ENCODE data around the gene LEPR.

DNA sequence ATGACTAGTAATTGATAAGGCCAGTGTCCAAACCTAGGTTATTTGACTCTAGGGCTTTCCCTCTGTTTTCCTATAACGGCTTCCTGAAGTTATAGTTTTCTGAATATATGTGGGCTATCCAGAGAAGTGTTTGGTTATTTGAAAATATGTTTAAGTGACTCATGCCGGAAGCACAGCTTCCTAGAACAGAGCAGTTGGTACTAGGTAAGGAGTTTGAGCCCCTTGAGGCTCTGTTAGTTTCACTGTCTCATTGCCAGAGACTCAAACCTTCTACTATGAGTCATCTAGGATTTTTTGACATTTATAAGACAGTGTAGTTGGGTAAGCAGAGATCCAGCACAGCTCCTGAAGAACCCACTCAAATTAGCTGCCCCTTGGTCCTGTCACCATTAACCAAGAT is 27.1 kb upstream of the LEPR start:
- TF ChIP-seq, protein P1, sequence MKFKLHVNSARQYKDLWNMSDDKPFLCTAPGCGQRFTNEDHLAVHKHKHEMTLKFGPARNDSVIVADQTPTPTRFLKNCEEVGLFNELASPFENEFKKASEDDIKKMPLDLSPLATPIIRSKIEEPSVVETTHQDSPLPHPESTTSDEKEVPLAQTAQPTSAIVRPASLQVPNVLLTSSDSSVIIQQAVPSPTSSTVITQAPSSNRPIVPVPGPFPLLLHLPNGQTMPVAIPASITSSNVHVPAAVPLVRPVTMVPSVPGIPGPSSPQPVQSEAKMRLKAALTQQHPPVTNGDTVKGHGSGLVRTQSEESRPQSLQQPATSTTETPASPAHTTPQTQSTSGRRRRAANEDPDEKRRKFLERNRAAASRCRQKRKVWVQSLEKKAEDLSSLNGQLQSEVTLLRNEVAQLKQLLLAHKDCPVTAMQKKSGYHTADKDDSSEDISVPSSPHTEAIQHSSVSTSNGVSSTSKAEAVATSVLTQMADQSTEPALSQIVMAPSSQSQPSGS (CRISPR knock-in tag; IDR thresholded peaks at IDR 0.05; ENCODE audit: borderline replicate concordance, low read depth): no peak
- TF ChIP-seq CBFB (CRISPR knock-in tag; IDR thresholded peaks at IDR 0.05; ENCODE audit: low read depth) (no peak), ETV6 (CRISPR knock-in tag; IDR thresholded peaks at IDR 0.05) (no peak), ATF1 (CRISPR knock-in tag; IDR thresholded peaks at IDR 0.05) (no peak), NR2C2 (CRISPR knock-in tag; IDR thresholded peaks at IDR 0.05) (no peak)
- TF ChIP-seq, protein P2, sequence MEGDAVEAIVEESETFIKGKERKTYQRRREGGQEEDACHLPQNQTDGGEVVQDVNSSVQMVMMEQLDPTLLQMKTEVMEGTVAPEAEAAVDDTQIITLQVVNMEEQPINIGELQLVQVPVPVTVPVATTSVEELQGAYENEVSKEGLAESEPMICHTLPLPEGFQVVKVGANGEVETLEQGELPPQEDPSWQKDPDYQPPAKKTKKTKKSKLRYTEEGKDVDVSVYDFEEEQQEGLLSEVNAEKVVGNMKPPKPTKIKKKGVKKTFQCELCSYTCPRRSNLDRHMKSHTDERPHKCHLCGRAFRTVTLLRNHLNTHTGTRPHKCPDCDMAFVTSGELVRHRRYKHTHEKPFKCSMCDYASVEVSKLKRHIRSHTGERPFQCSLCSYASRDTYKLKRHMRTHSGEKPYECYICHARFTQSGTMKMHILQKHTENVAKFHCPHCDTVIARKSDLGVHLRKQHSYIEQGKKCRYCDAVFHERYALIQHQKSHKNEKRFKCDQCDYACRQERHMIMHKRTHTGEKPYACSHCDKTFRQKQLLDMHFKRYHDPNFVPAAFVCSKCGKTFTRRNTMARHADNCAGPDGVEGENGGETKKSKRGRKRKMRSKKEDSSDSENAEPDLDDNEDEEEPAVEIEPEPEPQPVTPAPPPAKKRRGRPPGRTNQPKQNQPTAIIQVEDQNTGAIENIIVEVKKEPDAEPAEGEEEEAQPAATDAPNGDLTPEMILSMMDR (IDR thresholded peaks at IDR 0.05): no peak
- TF ChIP-seq, protein P3, sequence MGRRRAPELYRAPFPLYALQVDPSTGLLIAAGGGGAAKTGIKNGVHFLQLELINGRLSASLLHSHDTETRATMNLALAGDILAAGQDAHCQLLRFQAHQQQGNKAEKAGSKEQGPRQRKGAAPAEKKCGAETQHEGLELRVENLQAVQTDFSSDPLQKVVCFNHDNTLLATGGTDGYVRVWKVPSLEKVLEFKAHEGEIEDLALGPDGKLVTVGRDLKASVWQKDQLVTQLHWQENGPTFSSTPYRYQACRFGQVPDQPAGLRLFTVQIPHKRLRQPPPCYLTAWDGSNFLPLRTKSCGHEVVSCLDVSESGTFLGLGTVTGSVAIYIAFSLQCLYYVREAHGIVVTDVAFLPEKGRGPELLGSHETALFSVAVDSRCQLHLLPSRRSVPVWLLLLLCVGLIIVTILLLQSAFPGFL (CRISPR knock-in tag; IDR thresholded peaks at IDR 0.05; ENCODE audit: borderline replicate concordance): no peak
- TF ChIP-seq, protein P4, sequence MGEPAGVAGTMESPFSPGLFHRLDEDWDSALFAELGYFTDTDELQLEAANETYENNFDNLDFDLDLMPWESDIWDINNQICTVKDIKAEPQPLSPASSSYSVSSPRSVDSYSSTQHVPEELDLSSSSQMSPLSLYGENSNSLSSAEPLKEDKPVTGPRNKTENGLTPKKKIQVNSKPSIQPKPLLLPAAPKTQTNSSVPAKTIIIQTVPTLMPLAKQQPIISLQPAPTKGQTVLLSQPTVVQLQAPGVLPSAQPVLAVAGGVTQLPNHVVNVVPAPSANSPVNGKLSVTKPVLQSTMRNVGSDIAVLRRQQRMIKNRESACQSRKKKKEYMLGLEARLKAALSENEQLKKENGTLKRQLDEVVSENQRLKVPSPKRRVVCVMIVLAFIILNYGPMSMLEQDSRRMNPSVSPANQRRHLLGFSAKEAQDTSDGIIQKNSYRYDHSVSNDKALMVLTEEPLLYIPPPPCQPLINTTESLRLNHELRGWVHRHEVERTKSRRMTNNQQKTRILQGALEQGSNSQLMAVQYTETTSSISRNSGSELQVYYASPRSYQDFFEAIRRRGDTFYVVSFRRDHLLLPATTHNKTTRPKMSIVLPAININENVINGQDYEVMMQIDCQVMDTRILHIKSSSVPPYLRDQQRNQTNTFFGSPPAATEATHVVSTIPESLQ (CRISPR knock-in tag; IDR thresholded peaks at IDR 0.05): no peak

Measured in WTC11 (cell line).